Tibial artery (tissue), 4 donors: ENCODE measurements around the gene GP5.

Experiments used
- DNase-seq, 2 donors: peaks; one replicate each; pipeline ENCODE4 v3.0.0-alpha.2; 2019
- H3K27ac ChIP-seq, 2 donors: fragments of 200-600 bp; sonication (generic) in 1 of 2; 1 replicate in 1 of 2; 2 replicates in 1 of 2; pipeline ENCODE4 v1.5.1; 2018 to 2019; ENCODE audit warnings: mild to moderate bottlenecking in 1 of 2
- H3K27me3 ChIP-seq, 2 donors: fragments of 200-600 bp; sonication (generic) in 1 of 2; one replicate each; pipeline versions ENCODE4 v1.5.1 to v1.6.0; 2016 to 2019
- H3K36me3 ChIP-seq, 3 donors: fragments of 200-600 bp; sonication (generic) in 2 of 3; one replicate each; pipeline ENCODE4 v1.5.1; 2016 to 2019; ENCODE audit warnings: mild to moderate bottlenecking in 2 of 3
- H3K4me1 ChIP-seq, 4 donors: fragments of 200-600 bp; sonication (generic) in 2 of 4; 1 replicate in 3 of 4; 2 replicates in 1 of 4; pipeline ENCODE4 v1.5.1; 2016 to 2019
- H3K4me3 ChIP-seq, 2 donors: fragments of 200-600 bp; sonication (generic) in 1 of 2; 1 replicate in 1 of 2; 2 replicates in 1 of 2; pipeline ENCODE4 v1.5.1; 2018 to 2019; ENCODE audit warnings: mild to moderate bottlenecking in 2 of 2
- H3K9me3 ChIP-seq, 3 donors: fragments of 200-600 bp; sonication (generic) in 1 of 3; one replicate each; pipeline ENCODE4 v1.5.1; 2016 to 2019
- CTCF ChIP-seq, 2 experiments: fragments of 200-600 bp in 1 of 2; fragments of 450-650 bp in 1 of 2; IDR thresholded peaks; one replicate each; pipeline ENCODE4 v1.5.1; 2017 to 2019; ENCODE audit warnings: antibody characterized with exemption in 2 of 2, mild to moderate bottlenecking in 1 of 2, moderate library complexity in 1 of 2
- intact Hi-C: fragments of 100-400 bp; cut with DNase I; formaldehyde crosslinking; loops from one replicate; pipeline ENCODE4 v1.15.0; 2023; ENCODE audit warnings: low total_unique reads

GP5 gene

GRCh38 chr3:194377708-194378107, 21.4 kb downstream of the GP5 start:
- Histone ChIP-seq H3K4me3 (no peak overlapping the region), H3K36me3 (no peaks in the 10 kb centered on the region), H3K27me3 (peaks cover 0 to 58% of the 10 kb centered on the region in 2 donors), H3K27ac (no peak overlapping the region), H3K9me3 (no peaks in the 10 kb centered on the region), H3K4me1 (no peaks in the 10 kb centered on the region)
- no peak for DNase-seq
- no peak for TF ChIP-seq CTCF (IDR thresholded peaks at IDR 0.05)
- intact Hi-C loops = no loop called here

- Histone ChIP-seq H3K4me1 (no peaks in the 10 kb centered on the region), H3K27me3 (peaks cover 0 to 63% of the 10 kb centered on the region in 2 donors), H3K27ac (no peak overlapping the region), H3K9me3 (no peaks in the 10 kb centered on the region), H3K36me3 (no peaks in the 10 kb centered on the region), H3K4me3 (no peak overlapping the region)
- intact Hi-C loops = no loop called here
- no peak for TF ChIP-seq CTCF (IDR thresholded peaks at IDR 0.05)
- no peak for DNase-seq
These were observed 22.9 kb downstream of the GP5 start for GRCh38 chr3:194376241-194376560.

GRCh38 chr3:194375473-194376240, 23.4 kb downstream of the GP5 start:
- Histone ChIP-seq H3K4me1 (no peaks in the 10 kb centered on the region), H3K4me3 (no peak overlapping the region), H3K27me3 (peaks cover 0 to 62% of the 10 kb centered on the region in 2 donors), H3K9me3 (no peaks in the 10 kb centered on the region), H3K27ac (no peak overlapping the region), H3K36me3 (no peaks in the 10 kb centered on the region)
- no peak for DNase-seq
- intact Hi-C loops = no loop called here
- no peak for TF ChIP-seq CTCF (IDR thresholded peaks at IDR 0.05)

GRCh38 chr3:194374935-194375334, 24.1 kb downstream of the GP5 start:
- intact Hi-C loops = no loop called here
- no peak for TF ChIP-seq CTCF (IDR thresholded peaks at IDR 0.05)
- Histone ChIP-seq H3K27me3 (peaks cover 0 to 62% of the 10 kb centered on the region in 2 donors), H3K9me3 (no peaks in the 10 kb centered on the region), H3K36me3 (no peaks in the 10 kb centered on the region), H3K4me1 (peaks cover 0 to under 1% (median 0%) of the 10 kb centered on the region in 4 donors), H3K27ac (no peak overlapping the region), H3K4me3 (no peak overlapping the region)
- DNase-seq = no peak

- H3K4me3 ChIP-seq = no peak overlapping the region
- H3K9me3 ChIP-seq = no peaks in the 10 kb centered on the region
- H3K27ac ChIP-seq = no peak overlapping the region
- H3K36me3 ChIP-seq = no peaks in the 10 kb centered on the region
- peaks cover 0 to 60% of the 10 kb centered on the region in 2 donors for H3K27me3 ChIP-seq
- TF ChIP-seq CTCF (IDR thresholded peaks at IDR 0.05) = no peak
- peaks cover 0 to 10% (median 0%) of the 10 kb centered on the region in 4 donors for H3K4me1 ChIP-seq
- intact Hi-C loops = no loop called here
- no peak for DNase-seq
These were observed 25.2 kb downstream of the GP5 start for GRCh38 chr3:194373899-194374298.
